H9 (cell line): ENCODE measurements around the gene C1QTNF7. TPM values are rescaled to one million over a fixed set of nuclear protein-coding genes. Genes with fewer than 3 reads are reported as not detected.
A peak's percentile ranks its signal among the peaks of the same experiment; 100 is the strongest.

Experiments used
- DNase-seq: peaks from one replicate; pipeline ENCODE4 v3.0.0-alpha.2; 2017
- H2AFZ ChIP-seq: one replicate; pipeline ENCODE4 v1.6.1; 2013; ENCODE audit warnings: mild to moderate bottlenecking, low read length, control low read depth, moderate library complexity
- H2AK5ac ChIP-seq: 2 replicates; pipeline ENCODE4 v1.6.1; 2013; ENCODE audit warnings: low read length, control low read depth, mixed read lengths; ENCODE audit not compliant: insufficient read length
- H2BK120ac ChIP-seq: one replicate; pipeline ENCODE4 v1.6.1; 2013; ENCODE audit warnings: low read depth, mild to moderate bottlenecking, low read length, control low read depth, inconsistent platforms; ENCODE audit not compliant: poor library complexity, severe bottlenecking
- H2BK12ac ChIP-seq: 2 replicates; pipeline ENCODE4 v1.6.1; 2013; ENCODE audit warnings: low read length, control low read depth, mixed read lengths, low read depth; ENCODE audit not compliant: insufficient read length
- H2BK15ac ChIP-seq: 2 replicates; pipeline ENCODE4 v1.6.1; 2013; ENCODE audit warnings: low read depth, low read length, control low read depth
- H2BK20ac ChIP-seq: one replicate; pipeline ENCODE4 v1.6.1; 2013; ENCODE audit warnings: low read depth, mild to moderate bottlenecking, low read length, control low read depth, inconsistent platforms; ENCODE audit not compliant: poor library complexity, severe bottlenecking
- H2BK5ac ChIP-seq: 2 replicates; pipeline ENCODE4 v1.6.1; 2013; ENCODE audit warnings: low read length, control low read depth, mixed read lengths; ENCODE audit not compliant: insufficient read length
- H3K14ac ChIP-seq: 2 replicates; pipeline ENCODE4 v1.6.1; 2013; ENCODE audit warnings: low read length, control low read depth; ENCODE audit not compliant: insufficient read depth
- H3K18ac ChIP-seq: 2 replicates; pipeline ENCODE4 v1.6.1; 2013; ENCODE audit warnings: low read depth, mild to moderate bottlenecking, mixed read lengths, low read length, control low read depth; ENCODE audit not compliant: insufficient read length
- H3K23ac ChIP-seq: 2 replicates; pipeline ENCODE4 v1.6.1; 2013; ENCODE audit warnings: low read length, control low read depth, mixed read lengths, low read depth; ENCODE audit not compliant: insufficient read length
- H3K23me2 ChIP-seq: 2 replicates; pipeline ENCODE4 v1.6.1; 2013; ENCODE audit warnings: low read depth, mild to moderate bottlenecking, mixed read lengths, low read length, control low read depth; ENCODE audit not compliant: insufficient read length, poor library complexity, severe bottlenecking
- H3K27ac ChIP-seq: 2 replicates; pipeline ENCODE4 v1.5.1; 2013; ENCODE audit warnings: low read length, control low read depth, mixed read lengths, low read depth; ENCODE audit not compliant: insufficient read length
- H3K27me3 ChIP-seq: 2 replicates; pipeline ENCODE4 v1.6.1; 2013; ENCODE audit warnings: low read length, control low read depth, inconsistent platforms; ENCODE audit not compliant: insufficient read depth
- H3K4ac ChIP-seq: 2 replicates; pipeline ENCODE4 v1.6.1; 2013; ENCODE audit warnings: low read depth, mild to moderate bottlenecking, control low read depth, inconsistent platforms, low read length, moderate library complexity
- H3K4me1 ChIP-seq: 2 replicates; pipeline ENCODE4 v1.6.1; 2013; ENCODE audit warnings: low read length, control low read depth, inconsistent platforms; ENCODE audit not compliant: insufficient read depth
- H3K4me2 ChIP-seq: 2 replicates; pipeline ENCODE4 v1.6.1; 2013; ENCODE audit warnings: low read length, control low read depth, mixed read lengths; ENCODE audit not compliant: insufficient read length, insufficient read depth
- H3K56ac ChIP-seq: 2 replicates; pipeline ENCODE4 v1.6.1; 2013; ENCODE audit warnings: low read depth, mild to moderate bottlenecking, mixed read lengths, low read length, control low read depth; ENCODE audit not compliant: insufficient read length
- H3K79me1 ChIP-seq: 2 replicates; pipeline ENCODE4 v1.6.1; 2013; ENCODE audit warnings: low read depth, mild to moderate bottlenecking, moderate library complexity, low read length, control low read depth, inconsistent platforms; ENCODE audit not compliant: insufficient read depth, poor library complexity, severe bottlenecking
- H3K79me2 ChIP-seq: 2 replicates; pipeline ENCODE4 v1.6.1; 2013; ENCODE audit warnings: low read length, control low read depth, inconsistent platforms; ENCODE audit not compliant: insufficient read depth
- H3K9ac ChIP-seq: 2 replicates; pipeline ENCODE4 v1.6.1; 2013; ENCODE audit warnings: low read length, control low read depth, mixed read lengths; ENCODE audit not compliant: insufficient read length; ENCODE audit errors: extremely low read depth
- H3K9me3 ChIP-seq: one replicate; pipeline ENCODE4 v1.6.1; 2013; ENCODE audit warnings: low read depth, low read length, inconsistent platforms; ENCODE audit not compliant: control insufficient read depth
- H3T11ph ChIP-seq: one replicate; pipeline ENCODE4 v1.6.1; 2013; ENCODE audit warnings: mild to moderate bottlenecking, low read length, control low read depth, inconsistent platforms
- H4K20me1 ChIP-seq: one replicate; pipeline ENCODE4 v1.6.1; 2013; ENCODE audit not compliant: control insufficient read depth, insufficient read length, insufficient read depth
- H4K5ac ChIP-seq: 2 replicates; pipeline ENCODE4 v1.6.1; 2013; ENCODE audit warnings: low read depth, mild to moderate bottlenecking, mixed read lengths, low read length, control low read depth; ENCODE audit not compliant: insufficient read length
- H4K8ac ChIP-seq: replicated peaks from 2 replicates; pipeline ENCODE4 v1.6.1; 2013; ENCODE audit warnings: low read length, control low read depth, mixed read lengths, low read depth; ENCODE audit not compliant: insufficient read length
- H4K91ac ChIP-seq: 2 replicates; pipeline ENCODE4 v1.6.1; 2013; ENCODE audit warnings: low read depth, mild to moderate bottlenecking, moderate library complexity, mixed read lengths, low read length, control low read depth; ENCODE audit not compliant: insufficient read length
- H3K27ac Mint-ChIP-seq, 3 experiments: 2 replicates in 2 of 3; 3 replicates in 1 of 3; pipeline ENCODE4 v1.8.0; 2020 to 2021; ENCODE audit warnings: mixed read lengths in 3 of 3, mild to moderate bottlenecking in 1 of 3, moderate library complexity in 1 of 3
- H3K27me3 Mint-ChIP-seq: 2 replicates; pipeline ENCODE4 v1.8.0; 2021; ENCODE audit warnings: low read depth, mild to moderate bottlenecking, moderate library complexity, mixed read lengths
- H3K36me3 Mint-ChIP-seq, 3 experiments: 2 replicates in 2 of 3; 3 replicates in 1 of 3; pipeline ENCODE4 v1.8.0; 2020 to 2021; ENCODE audit warnings: low read depth in 3 of 3, mixed read lengths in 3 of 3; ENCODE audit not compliant: insufficient read depth in 1 of 3
- H3K4me1 Mint-ChIP-seq, 2 experiments: 2 replicates each; pipeline ENCODE4 v1.8.0; 2020; ENCODE audit warnings: mixed read lengths in 2 of 2
- H3K4me3 Mint-ChIP-seq, 2 experiments: 2 replicates in 1 of 2; 3 replicates in 1 of 2; pipeline ENCODE4 v1.8.0; 2020 to 2021; ENCODE audit warnings: mild to moderate bottlenecking in 2 of 2, mixed read lengths in 2 of 2, moderate library complexity in 1 of 2
- H3K9me3 Mint-ChIP-seq, 2 experiments: 2 replicates in 1 of 2; 3 replicates in 1 of 2; pipeline ENCODE4 v1.8.0; 2020; ENCODE audit warnings: mild to moderate bottlenecking in 2 of 2, mixed read lengths in 2 of 2, moderate library complexity in 1 of 2
- WGBS: extraction: QIAGEN DNeasy Blood & Tissue Kit; methylation state at CpG from one replicate; pipeline ENCODE4 v1.1.7; 2013; ENCODE audit warnings: missing lambda C conversion rate, low lambda C conversion rate, mixed read lengths; ENCODE audit not compliant: insufficient read length; ENCODE audit errors: extremely low coverage; 5-methylcytosine and 5-hydroxymethylcytosine counted together
- total RNA-seq: library from RNA; stranded (reverse); gene quantifications from 2 replicates; pipeline ENCODE4 v1.2.1, GENCODE V29; 2021
- TF ChIP-seq, protein P1 (sequence below): fragments of 200-600 bp; sonication (generic); conservative IDR thresholded peaks from 3 replicates; pipeline ENCODE4 v1.8.0; 2021; ENCODE audit warnings: antibody characterized with exemption, mild to moderate bottlenecking

The C1QTNF7 gene
- total RNA-seq, 1 experiment from 2014 or later, result not detected

DNA sequence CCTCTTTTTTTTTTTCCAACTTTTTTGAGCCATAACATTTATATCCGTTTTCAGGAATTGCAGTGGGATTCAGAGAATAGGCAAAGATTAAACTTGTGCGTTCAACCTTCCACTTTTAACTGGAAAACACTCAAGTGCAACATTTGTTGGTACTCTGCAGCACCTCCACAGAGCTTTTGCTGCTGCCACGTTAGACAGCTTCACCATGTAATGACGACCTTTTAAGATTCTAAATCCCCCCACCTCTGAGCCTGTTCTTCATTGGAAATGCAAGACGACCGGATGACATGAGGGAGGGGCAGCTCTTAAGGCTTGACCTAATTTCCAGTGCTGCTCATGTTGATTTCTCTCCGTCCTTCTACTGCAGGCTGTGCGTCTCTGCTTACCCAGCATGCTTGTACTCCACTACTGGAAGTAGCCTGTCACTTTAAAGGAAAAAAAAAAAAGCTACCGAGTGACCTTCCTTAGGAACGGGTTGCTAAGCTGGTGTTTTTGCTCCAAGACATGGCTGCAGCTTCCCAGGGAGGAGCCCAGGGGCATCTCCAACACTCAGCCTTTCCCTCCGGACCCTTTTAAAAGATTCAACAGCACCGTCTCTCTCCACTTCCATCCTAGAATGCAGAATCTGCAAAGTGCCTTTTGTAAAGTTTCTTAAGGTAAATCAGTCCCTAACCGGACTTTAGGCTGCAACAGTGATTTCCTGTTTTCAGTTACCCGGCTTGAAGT lies 41.7 kb downstream of the C1QTNF7 start, which contains the start of gene CC2D2A:
TSS of gene CC2D2A (plus strand) at position 481 of the 726 bp plus-strand sequence. CDS start 6,051 bp downstream, outside the sequence.
- H3K4me2 ChIP-seq, result peak within 1 kb of the TSS; percentile 77
- no peaks in the 10 kb centered on the region for H3K9me3 ChIP-seq
- no peaks in the 10 kb centered on the region for H3K9me3 Mint-ChIP-seq
- H2AK5ac ChIP-seq, result no peak within 1 kb of the TSS
- peak within 1 kb of the TSS; percentile 77 for H3K18ac ChIP-seq
- peaks cover 2% of the 10 kb centered on the region for H3K23me2 ChIP-seq
- no peak within 1 kb of the TSS for H3K9ac ChIP-seq
- H3K4ac ChIP-seq, result no peak within 1 kb of the TSS
- H2BK15ac ChIP-seq, result no peak within 1 kb of the TSS
- peak within 1 kb of the TSS; percentile 64 to 74 for H3K4me3 Mint-ChIP-seq
- H3K79me1 ChIP-seq, result no peaks in the 10 kb centered on the region
- 0 out of 2 replicates have a peak, but pooled peaks cover 6% of the 10 kb centered on the region for H3K4me1 ChIP-seq
- no peak within 1 kb of the TSS; the same call in 1 of the 2 replicates for H3K14ac ChIP-seq
- no CpG with 5 or more reads among the region's 14 CpGs for WGBS
- H4K20me1 ChIP-seq, result no peaks in the 10 kb centered on the region
- no peaks in the 10 kb centered on the region for H3K36me3 Mint-ChIP-seq
- no peak within 1 kb of the TSS for H3K23ac ChIP-seq
- H3K79me2 ChIP-seq, result no peaks in the 10 kb centered on the region
- no peak within 1 kb of the TSS for H4K5ac ChIP-seq
- H2BK20ac ChIP-seq, result no peak within 1 kb of the TSS
- no peak within 1 kb of the TSS for H4K91ac ChIP-seq
- H3K27me3 ChIP-seq, result no peaks in the 10 kb centered on the region
- H2BK5ac ChIP-seq, result no peak within 1 kb of the TSS
- no peak within 1 kb of the TSS for H3T11ph ChIP-seq
- H3K56ac ChIP-seq, result no peak within 1 kb of the TSS
- no peak within 1 kb of the TSS for H4K8ac ChIP-seq
- no peak within 1 kb of the TSS for H3K27ac ChIP-seq
- no peaks in the 10 kb centered on the region; the same call in 1 of the 2 replicates for H3K27me3 Mint-ChIP-seq
- H2AFZ ChIP-seq, result peak within 1 kb of the TSS; percentile 66
- peak within 1 kb of the TSS in 2 of 3 experiments; percentile 74 to 90; a peak in 4 of 7 replicates for H3K27ac Mint-ChIP-seq
- H3K4me1 Mint-ChIP-seq, result peaks cover 37 to 40% of the 10 kb centered on the region in 2 experiments
- no peak within 1 kb of the TSS for H2BK120ac ChIP-seq
- H2BK12ac ChIP-seq, result no peak within 1 kb of the TSS
- TF ChIP-seq, protein P1, sequence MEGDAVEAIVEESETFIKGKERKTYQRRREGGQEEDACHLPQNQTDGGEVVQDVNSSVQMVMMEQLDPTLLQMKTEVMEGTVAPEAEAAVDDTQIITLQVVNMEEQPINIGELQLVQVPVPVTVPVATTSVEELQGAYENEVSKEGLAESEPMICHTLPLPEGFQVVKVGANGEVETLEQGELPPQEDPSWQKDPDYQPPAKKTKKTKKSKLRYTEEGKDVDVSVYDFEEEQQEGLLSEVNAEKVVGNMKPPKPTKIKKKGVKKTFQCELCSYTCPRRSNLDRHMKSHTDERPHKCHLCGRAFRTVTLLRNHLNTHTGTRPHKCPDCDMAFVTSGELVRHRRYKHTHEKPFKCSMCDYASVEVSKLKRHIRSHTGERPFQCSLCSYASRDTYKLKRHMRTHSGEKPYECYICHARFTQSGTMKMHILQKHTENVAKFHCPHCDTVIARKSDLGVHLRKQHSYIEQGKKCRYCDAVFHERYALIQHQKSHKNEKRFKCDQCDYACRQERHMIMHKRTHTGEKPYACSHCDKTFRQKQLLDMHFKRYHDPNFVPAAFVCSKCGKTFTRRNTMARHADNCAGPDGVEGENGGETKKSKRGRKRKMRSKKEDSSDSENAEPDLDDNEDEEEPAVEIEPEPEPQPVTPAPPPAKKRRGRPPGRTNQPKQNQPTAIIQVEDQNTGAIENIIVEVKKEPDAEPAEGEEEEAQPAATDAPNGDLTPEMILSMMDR, result no peak
- DNase-seq, result peak; percentile 46
